WTC11 (cell line): ENCODE results near the gene TCF15. TPM values are rescaled to one million over a fixed set of nuclear protein-coding genes. Genes with fewer than 3 reads are reported as not detected.

ENCODE experiments used
- AFF4 ChIP-seq: sonication (generic); formaldehyde crosslinking; IDR thresholded peaks from 2 replicates; pipeline ENCODE4 v1.8.1; 2023; ENCODE audit warnings: mild to moderate bottlenecking, missing genetic modification reagents, borderline replicate concordance
- ARID4B ChIP-seq: sonication (generic); formaldehyde crosslinking; IDR thresholded peaks from 2 replicates; pipeline ENCODE4 v1.8.0; 2023; ENCODE audit warnings: missing genetic modification reagents, mild to moderate bottlenecking, borderline replicate concordance
- ATF6 ChIP-seq: sonication (generic); formaldehyde crosslinking; IDR thresholded peaks from 2 replicates; pipeline ENCODE4 v1.8.1; 2023; ENCODE audit warnings: mild to moderate bottlenecking, missing genetic modification reagents
- CREB1 ChIP-seq: sonication (generic); formaldehyde crosslinking; IDR thresholded peaks from 2 replicates; pipeline ENCODE4 v1.8.0; 2023; ENCODE audit warnings: mild to moderate bottlenecking, missing genetic modification reagents
- MYBL2 ChIP-seq: sonication (generic); formaldehyde crosslinking; IDR thresholded peaks from 2 replicates; pipeline ENCODE4 v1.8.1; 2023; ENCODE audit warnings: mild to moderate bottlenecking, moderate library complexity, missing genetic modification reagents
- TP53 ChIP-seq: sonication (generic); formaldehyde crosslinking; IDR thresholded peaks from 2 replicates; pipeline ENCODE4 v1.8.1; 2023; ENCODE audit warnings: mild to moderate bottlenecking, missing genetic modification reagents
- ZNF425 ChIP-seq: fragments of 250-450 bp; sonication (Bioruptor Pico); conservative IDR thresholded peaks from 2 replicates; pipeline ENCODE4 v1.9.0; 2021; ENCODE audit warnings: mild to moderate bottlenecking
- ZNF532 ChIP-seq: fragments of 250-450 bp; sonication (Bioruptor Pico); IDR thresholded peaks from 2 replicates; pipeline ENCODE4 v1.9.0; 2021; ENCODE audit warnings: mild to moderate bottlenecking, borderline replicate concordance
- total RNA-seq: library from RNA; stranded (reverse); gene quantifications from 3 replicates; pipeline ENCODE4 v1.2.3, GENCODE V29; 2021

Gene TCF15
- total RNA-seq, 1 experiment from 2014 or later: 3.8 TPM

- no peak for TF ChIP-seq ZNF532
- no peak for TF ChIP-seq CREB1 (CRISPR knock-in tag)
- TF ChIP-seq ATF6 (CRISPR knock-in tag): no peak
- TF ChIP-seq ARID4B (CRISPR knock-in tag): no peak
- TF ChIP-seq MYBL2 (CRISPR knock-in tag): no peak
- TF ChIP-seq ZNF425 (CRISPR knock-in tag): no peak
- TF ChIP-seq AFF4 (CRISPR knock-in tag): no peak
- no peak for TF ChIP-seq TP53 (CRISPR knock-in tag)
These were observed 25.8 kb upstream of the TCF15 start (continued) for GRCh38 chr20:635893-636338.
